Measurements from ENCODE around the gene SIGLEC8. TPM values are rescaled to one million over a fixed set of nuclear protein-coding genes. Genes with fewer than 3 reads are reported as not detected.
A peak's percentile ranks its signal among the peaks of the same experiment; 100 is the strongest.
"Not testable (repeated sequence)": the region's sequence is repeated elsewhere in the genome, so short reads cannot be mapped to it uniquely, and the experiment has no call there.

The SIGLEC8 gene
- total and polyA plus RNA-seq, 8 donors, result 0.04 to 0.99 (median 0.47) TPM; not detected in 4

- intact Hi-C loops (cut with DNase I), result no loop called here
- Histone ChIP-seq H3K36me3 (no peaks in the 10 kb centered on the region), H3K4me1 (peaks cover 0 to 34% of the 10 kb centered on the region in 2 donors), H3K27ac (peak overlapping the region in 1 of 2 donors; percentile 45), H3K27me3 (peaks cover 0 to 11% of the 10 kb centered on the region in 2 donors), H3K4me3 (no peak overlapping the region), H3K9me3 (peaks cover 0 to 11% of the 10 kb centered on the region in 2 donors)
- DNase-seq (no peak), ATAC-seq (peak; percentile 31)
- no peak for TF ChIP-seq CTCF (IDR thresholded peaks at IDR 0.05)
Observed at GRCh38 chr19:51503286-51503817, 45.1 kb upstream of the SIGLEC8 start.

DNA sequence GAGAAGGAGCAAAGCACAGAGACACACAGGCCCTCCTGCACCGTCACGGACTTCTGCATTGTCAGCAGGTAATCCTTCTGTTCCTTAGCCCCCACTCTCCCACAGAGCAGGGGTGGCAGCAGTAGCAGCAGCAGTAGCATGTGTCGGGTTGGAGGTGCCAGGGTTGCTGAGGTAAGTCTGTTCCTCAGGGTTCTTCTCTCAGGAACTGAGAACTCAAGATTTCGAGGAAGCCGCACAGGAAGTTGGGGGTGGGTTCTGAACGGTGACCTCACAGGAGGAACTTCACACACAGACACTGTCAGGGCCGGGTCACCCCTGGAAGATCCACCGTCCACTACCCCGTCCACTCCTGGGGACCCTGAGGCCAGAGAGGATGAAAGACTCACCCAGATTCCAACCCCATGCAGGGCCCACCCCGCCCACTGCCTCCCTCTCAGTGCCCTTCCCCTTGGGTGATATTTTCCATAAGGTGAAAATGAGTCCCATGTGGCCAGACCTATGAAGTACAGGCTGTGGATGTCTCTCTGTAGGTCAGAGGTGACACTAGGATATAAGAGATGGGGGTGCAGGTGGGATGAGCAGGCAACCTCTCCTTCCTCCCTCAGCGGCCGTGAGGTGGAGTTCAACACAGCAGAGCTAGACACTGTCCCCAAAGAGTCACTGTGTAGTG lies 43.5 kb upstream of the SIGLEC8 start, which contains the start of gene SIGLEC12:
TSS of gene SIGLEC12 (minus strand) at position 207 of the 670 bp plus-strand sequence. CDS start at position 140, 67 bp downstream.
- H3K4me3 ChIP-seq, result peak within 1 kb of the TSS in 1 of 2 donors; percentile 19
- intact Hi-C loops (cut with DNase I), result no loop called here
- H3K4me1 ChIP-seq, result peaks cover 0 to 21% of the 10 kb centered on the region in 2 donors
- DNase-seq (peak in 2 of 4 donors; percentile 78 to 86), ATAC-seq (peak; percentile 68)
- no peak for TF ChIP-seq CTCF (IDR thresholded peaks at IDR 0.05)
- no peaks in the 10 kb centered on the region for H3K36me3 ChIP-seq
- H3K9me3 ChIP-seq, result peaks cover 0 to 11% of the 10 kb centered on the region in 2 donors
- peaks cover 0 to 6% of the 10 kb centered on the region in 2 donors for H3K27me3 ChIP-seq
- peak within 1 kb of the TSS in 1 of 2 donors; percentile 45 for H3K27ac ChIP-seq

- DNase-seq; intact Hi-C loops (cut with DNase I); H3K27me3 ChIP-seq; H3K27ac ChIP-seq; H3K36me3 ChIP-seq: not testable (repeated sequence)
- Histone ChIP-seq H3K9me3 (peaks cover 0 to 11% of the 10 kb centered on the region in 2 donors), H3K4me1 (peaks cover 0 to 21% of the 10 kb centered on the region in 2 donors), H3K4me3 (peak overlapping the region in 1 of 2 donors; percentile 19)
- ATAC-seq, result peak; percentile 48
Observed at GRCh38 chr19:51500931-51501330, 42.7 kb upstream of the SIGLEC8 start.

- ATAC-seq (no peak), DNase-seq (no peak)
- intact Hi-C loops (cut with DNase I), result no loop called here
- peaks cover 0 to 23% of the 10 kb centered on the region in 2 donors for H3K4me1 ChIP-seq
- no peaks in the 10 kb centered on the region for H3K9me3 ChIP-seq
- no peak for TF ChIP-seq CTCF (IDR thresholded peaks at IDR 0.05)
- no peaks in the 10 kb centered on the region for H3K36me3 ChIP-seq
- no peak overlapping the region for H3K4me3 ChIP-seq
- peaks cover 0 to 6% of the 10 kb centered on the region in 2 donors for H3K27me3 ChIP-seq
- no peak overlapping the region for H3K27ac ChIP-seq
Observed at GRCh38 chr19:51497666-51498065, 39.4 kb upstream of the SIGLEC8 start.

DNA sequence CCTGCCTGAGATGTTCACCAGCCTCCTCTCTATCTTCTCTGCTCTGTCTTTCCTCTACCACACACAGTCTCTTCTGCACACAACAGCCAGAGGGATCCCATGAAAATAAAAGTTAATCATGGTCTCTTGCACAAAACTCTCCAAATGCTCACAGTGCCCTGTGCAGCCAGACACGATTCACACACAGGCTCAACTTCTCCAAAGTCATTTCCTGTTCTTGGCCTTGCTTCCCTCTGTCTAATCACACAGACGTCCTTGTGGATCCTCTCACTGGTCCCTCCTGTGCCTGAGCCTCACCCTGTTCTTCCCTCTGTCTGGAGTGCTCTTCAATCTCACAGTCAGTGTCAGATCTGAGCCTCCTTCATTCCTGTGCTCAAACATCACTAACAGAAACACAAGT lies 35.5 kb upstream of the SIGLEC8 start:
- Histone ChIP-seq H3K27ac (peak overlapping the region in 1 of 2 donors; percentile 34), H3K36me3 (no peaks in the 10 kb centered on the region), H3K9me3 (no peaks in the 10 kb centered on the region), H3K27me3 (peaks cover 0 to 18% of the 10 kb centered on the region in 2 donors), H3K4me1 (peaks cover 0 to 9% of the 10 kb centered on the region in 2 donors), H3K4me3 (no peak overlapping the region)
- TF ChIP-seq CTCF (IDR thresholded peaks at IDR 0.05), result no peak
- ATAC-seq (peak; percentile 66), DNase-seq (no peak)
- intact Hi-C loops (cut with DNase I), result no loop called here

Data from left lung (tissue), 10 donors.